DND-41 (cell line): ENCODE measurements around the gene ZDHHC17.

Experiments
- ATAC-seq: fragments of 200-7000 bp; cut with Tn5 transposase; 3 replicates; pipeline ENCODE4 v1.9.1; 2021; ENCODE audit warnings: low read depth; ENCODE audit not compliant: insufficient read depth
- DNase-seq: peaks from one replicate; pipeline ENCODE4 v3.0.0-alpha.2; 2020
- H2AFZ ChIP-seq: 2 replicates; pipeline ENCODE4 v1.6.0; 2012; ENCODE audit warnings: low read depth, low read length
- H3K27ac ChIP-seq: 2 replicates; pipeline ENCODE4 v1.5.1; 2012; ENCODE audit warnings: low read length, inconsistent platforms
- H3K27me3 ChIP-seq: fragments of 200-600 bp; sonication (generic); 2 replicates; pipeline ENCODE4 v1.6.0; 2012; ENCODE audit warnings: low read length, mild to moderate bottlenecking, inconsistent platforms; ENCODE audit not compliant: insufficient read depth, poor library complexity
- H3K36me3 ChIP-seq: 2 replicates; pipeline ENCODE4 v1.5.1; 2012; ENCODE audit warnings: low read length, inconsistent platforms; ENCODE audit not compliant: insufficient read depth
- H3K4me1 ChIP-seq: 2 replicates; pipeline ENCODE4 v1.5.1; 2012; ENCODE audit warnings: mild to moderate bottlenecking, low read length; ENCODE audit not compliant: insufficient read depth
- H3K4me2 ChIP-seq: 2 replicates; pipeline ENCODE4 v1.6.0; 2012; ENCODE audit warnings: mild to moderate bottlenecking, moderate library complexity, low read length, inconsistent platforms; ENCODE audit not compliant: insufficient read depth
- H3K4me3 ChIP-seq, 2 experiments: fragments of 200-600 bp in 1 of 2; shearing (Covaris generic) in 1 of 2; 2 replicates each; pipeline ENCODE4 v1.5.1; 2012 to 2016; ENCODE audit warnings: inconsistent platforms in 2 of 2, low read length in 2 of 2, mild to moderate bottlenecking in 2 of 2, low read depth in 1 of 2, moderate library complexity in 1 of 2
- H3K79me2 ChIP-seq: 2 replicates; pipeline ENCODE4 v1.6.0; 2012; ENCODE audit warnings: low read length, inconsistent platforms; ENCODE audit not compliant: insufficient read depth
- H3K9ac ChIP-seq: 2 replicates; pipeline ENCODE4 v1.6.0; 2012; ENCODE audit warnings: low read depth, mild to moderate bottlenecking, inconsistent platforms, low read length, moderate library complexity
- H3K9me3 ChIP-seq: 2 replicates; pipeline ENCODE4 v1.5.1; 2012; ENCODE audit warnings: low read length, moderate library complexity, mild to moderate bottlenecking, inconsistent platforms; ENCODE audit not compliant: insufficient read depth, severe bottlenecking
- H4K20me1 ChIP-seq: 2 replicates; pipeline ENCODE4 v1.6.0; 2012; ENCODE audit warnings: low read length; ENCODE audit not compliant: insufficient read depth
- EZH2 ChIP-seq: IDR thresholded peaks from 3 replicates; pipeline ENCODE4 v1.6.1; 2012; ENCODE audit warnings: borderline replicate concordance, low read depth, mild to moderate bottlenecking, moderate library complexity, low read length, inconsistent platforms; ENCODE audit not compliant: severe bottlenecking
- TF ChIP-seq, protein P1 (sequence below): IDR thresholded peaks from 2 replicates; pipeline ENCODE4 v1.5.1; 2012; ENCODE audit warnings: borderline replicate concordance, low read length, moderate library complexity, mild to moderate bottlenecking; ENCODE audit not compliant: poor library complexity, severe bottlenecking; ENCODE audit errors: extremely low read depth

The ZDHHC17 gene

GRCh38 chr12:76872415-76872814 is 108.5 kb downstream of the ZDHHC17 start:
- Histone ChIP-seq H3K4me1 (no peaks in the 10 kb centered on the region), H3K36me3 (no peaks in the 10 kb centered on the region), H4K20me1 (no peaks in the 10 kb centered on the region), H3K4me3 (no peak overlapping the region), H3K27me3 (no peaks in the 10 kb centered on the region), H3K79me2 (no peaks in the 10 kb centered on the region), H3K9ac (no peak overlapping the region), H3K9me3 (no peaks in the 10 kb centered on the region), H3K27ac (no peak overlapping the region), H2AFZ (no peak overlapping the region), H3K4me2 (no peak overlapping the region)
- TF ChIP-seq EZH2 = no peak
- TF ChIP-seq, protein P1, sequence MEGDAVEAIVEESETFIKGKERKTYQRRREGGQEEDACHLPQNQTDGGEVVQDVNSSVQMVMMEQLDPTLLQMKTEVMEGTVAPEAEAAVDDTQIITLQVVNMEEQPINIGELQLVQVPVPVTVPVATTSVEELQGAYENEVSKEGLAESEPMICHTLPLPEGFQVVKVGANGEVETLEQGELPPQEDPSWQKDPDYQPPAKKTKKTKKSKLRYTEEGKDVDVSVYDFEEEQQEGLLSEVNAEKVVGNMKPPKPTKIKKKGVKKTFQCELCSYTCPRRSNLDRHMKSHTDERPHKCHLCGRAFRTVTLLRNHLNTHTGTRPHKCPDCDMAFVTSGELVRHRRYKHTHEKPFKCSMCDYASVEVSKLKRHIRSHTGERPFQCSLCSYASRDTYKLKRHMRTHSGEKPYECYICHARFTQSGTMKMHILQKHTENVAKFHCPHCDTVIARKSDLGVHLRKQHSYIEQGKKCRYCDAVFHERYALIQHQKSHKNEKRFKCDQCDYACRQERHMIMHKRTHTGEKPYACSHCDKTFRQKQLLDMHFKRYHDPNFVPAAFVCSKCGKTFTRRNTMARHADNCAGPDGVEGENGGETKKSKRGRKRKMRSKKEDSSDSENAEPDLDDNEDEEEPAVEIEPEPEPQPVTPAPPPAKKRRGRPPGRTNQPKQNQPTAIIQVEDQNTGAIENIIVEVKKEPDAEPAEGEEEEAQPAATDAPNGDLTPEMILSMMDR = no peak
- DNase-seq = no peak
- no peak for ATAC-seq

- H3K27me3 ChIP-seq = no peaks in the 10 kb centered on the region
- H3K36me3 ChIP-seq = no peaks in the 10 kb centered on the region
- H3K4me3 ChIP-seq = no peak overlapping the region
- no peaks in the 10 kb centered on the region for H3K4me1 ChIP-seq
- no peak for DNase-seq
- no peak overlapping the region for H3K27ac ChIP-seq
- ATAC-seq = no peak
- H3K79me2 ChIP-seq = no peaks in the 10 kb centered on the region
- H2AFZ ChIP-seq = no peak overlapping the region
- H3K9ac ChIP-seq = no peak overlapping the region
- no peak overlapping the region for H3K4me2 ChIP-seq
- TF ChIP-seq, protein P1 = no peak
- no peak for TF ChIP-seq EZH2
- no peaks in the 10 kb centered on the region for H4K20me1 ChIP-seq
- no peaks in the 10 kb centered on the region for H3K9me3 ChIP-seq
Measured at GRCh38 chr12:76874027-76874426, 110.1 kb downstream of the ZDHHC17 start.

DNA sequence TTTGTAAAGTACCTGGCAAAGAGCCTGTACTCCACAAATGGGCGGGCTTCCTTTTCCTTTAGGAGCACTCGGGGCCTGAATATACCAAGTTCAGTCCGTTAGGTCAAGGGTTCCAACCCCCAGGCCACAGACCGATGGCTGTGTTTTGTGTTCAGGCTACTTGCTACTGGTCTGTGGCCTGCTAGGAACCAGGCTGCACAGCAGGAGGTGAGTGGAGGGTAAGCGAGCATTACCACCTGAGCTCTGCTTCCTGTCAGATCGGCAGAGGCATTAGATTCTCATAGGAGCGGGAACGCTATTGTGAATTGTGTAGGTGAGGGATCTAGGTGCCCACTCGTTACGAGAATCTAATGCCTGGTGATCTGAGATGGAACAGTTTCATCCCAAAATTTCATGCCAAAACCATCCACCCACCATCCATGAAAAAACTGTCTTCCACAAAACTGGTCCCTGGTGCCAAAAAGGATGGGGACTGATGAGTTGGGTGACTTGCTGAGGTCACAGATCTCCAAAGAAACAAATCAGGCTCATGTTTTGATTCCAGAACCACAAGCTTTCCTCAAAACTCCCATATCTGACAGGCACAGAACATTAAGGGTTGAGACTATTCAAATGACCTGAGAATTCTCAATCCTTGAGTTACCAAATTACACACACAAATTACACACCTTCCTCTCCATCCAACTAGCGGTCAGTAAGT is 110.7 kb downstream of the ZDHHC17 start:
- no peaks in the 10 kb centered on the region for H3K36me3 ChIP-seq
- no peaks in the 10 kb centered on the region for H3K4me1 ChIP-seq
- no peaks in the 10 kb centered on the region for H4K20me1 ChIP-seq
- H3K4me3 ChIP-seq = no peak overlapping the region
- H3K27ac ChIP-seq = no peak overlapping the region
- DNase-seq (no peak), ATAC-seq (no peak)
- H3K79me2 ChIP-seq = no peaks in the 10 kb centered on the region
- no peak for TF ChIP-seq EZH2
- TF ChIP-seq, protein P1 = no peak
- no peak overlapping the region for H3K4me2 ChIP-seq
- H3K9ac ChIP-seq = no peak overlapping the region
- H3K9me3 ChIP-seq = no peaks in the 10 kb centered on the region
- H2AFZ ChIP-seq = no peak overlapping the region
- no peaks in the 10 kb centered on the region for H3K27me3 ChIP-seq
